HEK293 (cell line): Measurements from ENCODE around the gene SREBF1.

ENCODE experiments used
- CTCF ChIP-seq: fragments of 450-650 bp; formaldehyde crosslinking; IDR thresholded peaks from 2 replicates; pipeline ENCODE4 v1.5.1; 2016; ENCODE audit warnings: missing biosample characterization, missing genetic modification characterization
- ELK4 ChIP-seq: IDR thresholded peaks from 2 replicates; pipeline ENCODE4 v1.6.1; 2011; ENCODE audit warnings: mild to moderate bottlenecking, low read depth, low read length, borderline replicate concordance
- HOXA7 ChIP-seq: sonication (generic); formaldehyde crosslinking; IDR thresholded peaks from 2 replicates; pipeline ENCODE4 v1.8.1; 2022; ENCODE audit warnings: missing genetic modification reagents, borderline replicate concordance
- REST ChIP-seq: fragments of 450-650 bp; formaldehyde crosslinking; IDR thresholded peaks from 2 replicates; pipeline ENCODE4 v1.5.1; 2016; ENCODE audit warnings: missing biosample characterization, missing genetic modification characterization
- ZBTB21 ChIP-seq: fragments of 450-650 bp; formaldehyde crosslinking; IDR thresholded peaks from 2 replicates; pipeline ENCODE4 v1.5.1; 2017; ENCODE audit warnings: missing biosample characterization, missing genetic modification characterization
- ZBTB26 ChIP-seq: fragments of 450-650 bp; formaldehyde crosslinking; optimal IDR thresholded peaks from 2 replicates; pipeline ENCODE3; 2016; ENCODE audit warnings: missing biosample characterization, mild to moderate bottlenecking, missing genetic modification characterization
- ZNF341 ChIP-seq: fragments of 450-650 bp; formaldehyde crosslinking; IDR thresholded peaks from 2 replicates; pipeline ENCODE4; 2016; ENCODE audit warnings: low read depth, missing biosample characterization, missing genetic modification characterization
- ZNF449 ChIP-seq: fragments of 450-650 bp; formaldehyde crosslinking; IDR thresholded peaks from 2 replicates; pipeline ENCODE4 v1.5.1; 2017; ENCODE audit warnings: missing biosample characterization, mild to moderate bottlenecking, missing genetic modification characterization, moderate library complexity
- ZNF513 ChIP-seq: fragments of 450-650 bp; IDR thresholded peaks from 2 replicates; pipeline ENCODE4 v1.5.1; 2018; ENCODE audit warnings: missing biosample characterization, missing genetic modification characterization
- ZNF529 ChIP-seq: fragments of 450-650 bp; formaldehyde crosslinking; IDR thresholded peaks from 2 replicates; pipeline ENCODE4 v1.5.1; 2017; ENCODE audit warnings: missing genetic modification characterization, missing biosample characterization; ENCODE audit not compliant: insufficient replicate concordance

GRCh38 chr17:17849147-17849820, 12.5 kb upstream of the SREBF1 start:
- no peak for TF ChIP-seq ZBTB21 (tag by site-specific recombination)
- TF ChIP-seq ELK4 = no peak
- no peak for TF ChIP-seq CTCF (tag by site-specific recombination)
- TF ChIP-seq HOXA7 (CRISPR knock-in tag) = no peak
- peak; percentile 18 for TF ChIP-seq ZBTB26 (tag by site-specific recombination)
- no peak for TF ChIP-seq ZNF513 (tag by site-specific recombination)
- TF ChIP-seq ZNF449 (tag by site-specific recombination) = peak; percentile 24; the same call in 1 of the 2 replicates
- peak; percentile 48 for TF ChIP-seq ZNF341 (tag by site-specific recombination)
- no peak for TF ChIP-seq REST (tag by site-specific recombination)
- no peak for TF ChIP-seq ZNF529
